Measurements from ENCODE around the gene ZBTB17.

DNA sequence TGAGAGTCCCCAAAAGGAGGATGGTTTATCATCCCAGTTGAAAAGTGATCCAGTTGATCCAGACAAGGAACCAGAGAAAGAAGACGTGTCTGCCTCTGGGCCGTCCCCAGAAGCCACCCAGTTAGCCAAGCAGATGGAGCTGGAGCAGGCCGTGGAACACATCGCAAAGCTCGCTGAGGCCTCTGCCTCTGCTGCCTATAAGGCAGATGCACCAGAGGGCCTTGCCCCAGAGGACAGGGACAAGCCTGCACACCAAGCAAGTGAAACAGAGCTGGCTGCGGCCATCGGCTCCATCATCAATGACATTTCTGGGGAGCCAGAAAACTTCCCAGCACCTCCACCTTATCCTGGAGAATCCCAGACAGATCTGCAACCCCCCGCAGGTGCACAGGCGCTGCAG lies 43.3 kb downstream of the ZBTB17 start:
- TF ChIP-seq, protein P1, sequence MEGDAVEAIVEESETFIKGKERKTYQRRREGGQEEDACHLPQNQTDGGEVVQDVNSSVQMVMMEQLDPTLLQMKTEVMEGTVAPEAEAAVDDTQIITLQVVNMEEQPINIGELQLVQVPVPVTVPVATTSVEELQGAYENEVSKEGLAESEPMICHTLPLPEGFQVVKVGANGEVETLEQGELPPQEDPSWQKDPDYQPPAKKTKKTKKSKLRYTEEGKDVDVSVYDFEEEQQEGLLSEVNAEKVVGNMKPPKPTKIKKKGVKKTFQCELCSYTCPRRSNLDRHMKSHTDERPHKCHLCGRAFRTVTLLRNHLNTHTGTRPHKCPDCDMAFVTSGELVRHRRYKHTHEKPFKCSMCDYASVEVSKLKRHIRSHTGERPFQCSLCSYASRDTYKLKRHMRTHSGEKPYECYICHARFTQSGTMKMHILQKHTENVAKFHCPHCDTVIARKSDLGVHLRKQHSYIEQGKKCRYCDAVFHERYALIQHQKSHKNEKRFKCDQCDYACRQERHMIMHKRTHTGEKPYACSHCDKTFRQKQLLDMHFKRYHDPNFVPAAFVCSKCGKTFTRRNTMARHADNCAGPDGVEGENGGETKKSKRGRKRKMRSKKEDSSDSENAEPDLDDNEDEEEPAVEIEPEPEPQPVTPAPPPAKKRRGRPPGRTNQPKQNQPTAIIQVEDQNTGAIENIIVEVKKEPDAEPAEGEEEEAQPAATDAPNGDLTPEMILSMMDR (IDR thresholded peaks at IDR 0.05): no peak
- no peak for TF ChIP-seq ZFX (IDR thresholded peaks at IDR 0.05; ENCODE audit: borderline replicate concordance)
